ENCODE measurements around the gene PXK.

PXK gene

GRCh38 chr3:58349792-58350626, 17.3 kb downstream of the PXK start:
- peak; percentile 84 for DNase-seq

- DNase-seq = peak; percentile 51
Measured at GRCh38 chr3:58350627-58351013, 17.9 kb downstream of the PXK start.

- DNase-seq = no peak
Measured at GRCh38 chr3:58351920-58352319, 19.2 kb downstream of the PXK start.

GRCh38 chr3:58352626-58353025, 19.9 kb downstream of the PXK start:
- DNase-seq = no peak

GRCh38 chr3:58353722-58354553, 21.2 kb downstream of the PXK start:
- DNase-seq = peak; percentile 70

GRCh38 chr3:58355179-58355578, 22.5 kb downstream of the PXK start:
- no peak for DNase-seq

- no peak for DNase-seq
Measured at GRCh38 chr3:58356054-58356453, 23.4 kb downstream of the PXK start.

- DNase-seq = no peak
Measured at GRCh38 chr3:58357402-58357801, 24.7 kb downstream of the PXK start.

- no peak for DNase-seq
Measured at GRCh38 chr3:58358092-58358491, 25.4 kb downstream of the PXK start.

DNA sequence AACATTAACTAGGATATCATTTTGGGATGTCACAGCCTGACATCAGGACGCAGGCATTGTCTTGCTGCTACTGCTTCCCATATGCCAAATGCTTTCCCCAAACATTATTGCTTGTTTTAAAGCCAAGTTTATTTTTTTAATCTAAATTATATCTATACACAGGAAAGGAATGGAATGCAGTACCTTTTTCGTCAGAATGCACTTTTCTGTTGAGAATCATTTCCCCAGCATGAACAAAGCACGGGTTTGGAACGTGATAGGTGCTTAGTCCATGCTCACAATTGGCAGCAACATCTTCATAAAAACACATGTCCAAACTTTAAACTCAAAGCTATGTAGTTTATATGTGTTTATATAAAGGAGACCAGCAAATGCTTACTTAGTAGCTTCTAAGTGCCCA, 26.1 kb downstream of the PXK start:
- DNase-seq = no peak

- no peak for DNase-seq
Measured at GRCh38 chr3:58359621-58360020, 26.9 kb downstream of the PXK start.

- no peak for DNase-seq
Measured at GRCh38 chr3:58361866-58362265, 29.2 kb downstream of the PXK start.

DNA sequence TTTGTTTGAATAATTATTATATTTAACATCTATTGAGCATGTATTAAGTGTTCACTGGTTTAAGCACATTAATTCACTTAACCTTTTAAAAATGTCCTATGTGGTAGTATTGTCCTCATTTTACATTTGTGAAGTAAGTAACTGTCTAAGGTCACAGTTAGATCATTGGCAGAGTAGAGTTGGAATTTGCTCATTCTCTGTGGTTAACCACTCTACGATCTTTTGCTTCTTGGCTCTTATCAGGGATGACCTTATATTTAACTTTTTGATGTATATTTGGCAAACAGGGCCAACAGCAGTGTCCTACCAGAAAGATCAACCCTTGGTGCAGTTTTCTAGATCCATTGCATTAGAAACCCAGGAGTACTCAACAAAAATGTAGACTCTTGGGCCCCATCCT, 34.0 kb downstream of the PXK start:
- no peak for DNase-seq

DNA sequence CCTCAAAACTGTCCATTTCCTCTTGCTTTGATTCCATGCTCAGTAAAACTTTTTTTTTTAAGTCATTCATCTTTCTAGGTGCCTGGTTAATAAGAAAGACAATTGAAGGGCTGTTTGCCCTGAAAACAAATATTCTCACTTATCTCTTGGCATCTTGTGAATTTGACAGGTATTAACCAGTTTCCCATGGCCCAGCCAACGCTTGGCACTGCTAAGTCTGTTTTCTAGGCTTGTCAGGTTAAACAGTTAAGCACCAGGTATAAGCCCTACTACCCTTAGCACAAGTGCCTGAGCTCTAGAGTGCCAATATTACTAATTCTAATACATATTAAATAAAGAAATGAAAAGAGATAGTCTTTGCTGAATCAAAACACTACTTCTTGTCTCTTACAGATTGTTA, 36.3 kb downstream of the PXK start:
- no peak for DNase-seq

DNA sequence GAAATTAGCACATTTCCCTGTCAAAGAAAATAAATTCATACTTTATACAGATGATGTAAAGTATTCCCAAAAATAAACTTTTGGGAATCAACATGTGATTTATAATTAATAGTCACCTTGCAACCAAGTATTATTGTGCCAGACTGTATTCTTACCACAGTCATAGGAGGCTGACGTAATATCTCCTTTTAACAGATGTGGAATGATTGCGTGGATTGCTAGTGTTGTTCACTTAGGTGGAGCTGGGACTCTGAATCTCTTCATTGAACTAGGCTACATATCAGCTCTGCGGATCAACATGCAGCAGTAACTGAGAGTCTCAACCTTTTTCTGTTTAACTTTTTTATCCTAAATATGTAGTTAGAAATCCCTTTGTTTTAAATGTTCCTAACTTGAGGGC, 37.2 kb downstream of the PXK start:
- DNase-seq = no peak

DNA sequence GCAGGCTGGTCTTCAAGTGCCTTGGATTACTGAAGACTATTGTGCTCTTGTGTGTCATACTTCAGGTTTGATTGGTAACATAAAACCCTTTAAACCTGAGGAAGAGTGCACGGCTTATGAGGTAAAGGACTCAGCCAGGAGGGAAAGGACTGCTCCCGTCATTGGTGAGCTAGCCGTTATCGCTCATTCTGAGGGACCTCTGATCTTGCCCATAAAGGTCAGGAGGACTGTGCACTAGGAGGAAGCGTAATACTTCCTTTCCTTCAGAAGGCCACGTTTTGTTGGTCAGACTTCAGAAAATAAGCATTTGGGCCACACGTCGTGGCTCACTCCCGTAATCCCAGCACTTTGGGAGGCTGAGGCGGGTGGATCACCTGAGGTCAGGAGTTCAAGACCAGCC, 37.7 kb downstream of the PXK start:
- no peak for DNase-seq

DNA sequence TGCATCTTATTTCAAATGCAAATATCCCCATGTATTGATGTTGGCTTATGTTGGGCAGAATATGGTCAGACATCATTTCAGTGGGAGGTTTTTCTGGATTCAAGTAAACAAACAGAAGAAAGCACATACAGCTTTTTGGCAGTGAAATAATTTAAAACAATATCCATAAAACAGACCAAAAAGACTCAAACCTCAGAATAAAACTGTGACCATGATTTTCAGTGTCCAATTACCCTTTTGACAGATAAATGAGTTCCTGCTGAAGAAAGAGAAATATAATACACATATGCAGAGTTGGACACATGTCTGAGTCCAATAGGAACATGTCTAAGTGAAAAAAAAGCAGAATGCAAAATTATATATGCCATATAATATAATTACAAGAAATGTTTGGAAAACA, 39.1 kb downstream of the PXK start:
- DNase-seq = no peak

DNA sequence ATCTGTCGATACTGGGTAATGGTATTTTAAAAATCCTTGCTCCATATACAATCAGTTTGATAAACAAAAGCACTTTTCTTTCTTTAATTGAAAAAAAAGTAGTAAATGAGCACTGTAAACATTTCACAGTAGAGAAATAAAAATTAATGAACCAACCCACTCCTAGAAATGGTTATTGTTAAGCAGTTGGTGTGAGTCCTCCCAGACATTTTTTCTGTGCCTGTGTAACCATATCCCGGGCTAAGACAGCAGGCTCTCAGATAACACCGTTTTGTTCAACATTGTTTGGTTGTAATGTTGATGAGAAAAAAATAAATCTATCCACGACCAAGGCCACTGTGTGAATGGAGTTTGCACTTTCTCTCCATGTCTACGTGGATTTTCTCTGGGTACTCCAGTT, 42.6 kb downstream of the PXK start:
- DNase-seq = no peak

DNA sequence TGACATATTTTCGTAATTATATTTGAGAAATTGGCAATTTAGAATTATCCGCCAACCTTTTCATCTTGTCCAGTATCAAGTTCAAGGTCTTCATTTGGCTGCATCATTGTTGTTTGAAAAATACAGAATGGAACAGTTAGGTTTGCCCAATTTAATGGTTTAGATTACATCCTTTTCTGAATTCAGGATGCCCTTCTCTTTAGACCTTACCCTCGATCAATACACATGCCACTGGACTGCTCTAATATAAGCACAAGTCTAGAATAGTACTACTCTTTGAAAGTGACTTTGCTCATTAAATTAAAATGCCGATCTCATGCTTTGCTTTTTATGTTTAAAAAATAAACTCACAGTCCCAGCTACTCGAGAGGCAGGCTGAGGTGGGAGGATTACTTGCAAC, 44.5 kb downstream of the PXK start:
- DNase-seq = no peak

- DNase-seq = no peak
Measured at GRCh38 chr3:58377750-58378149, 45.1 kb downstream of the PXK start.

- DNase-seq = no peak
Measured at GRCh38 chr3:58379351-58380073, 46.8 kb downstream of the PXK start.

- no peak for DNase-seq
Measured at GRCh38 chr3:58383476-58383875, 50.8 kb downstream of the PXK start.

GRCh38 chr3:58383904-58384303, 51.2 kb downstream of the PXK start:
- DNase-seq = no peak

All from activated CD4-positive, alpha-beta T cell treated with anti-CD3 and anti-CD28 coated beads, Interleukin-2, amount 50 U/mL, for 16 hours (primary cell).